Chondrocyte (in vitro differentiated cells): ENCODE data around the gene NFIA. TPM values are rescaled to one million over a fixed set of nuclear protein-coding genes. Genes with fewer than 3 reads are reported as not detected.

ENCODE experiments used
- DNase-seq: peaks from one replicate; pipeline ENCODE4 v3.0.0; 2021; ENCODE audit warnings: mixed read lengths, low spot score
- H3K27ac Mint-ChIP-seq: one replicate; pipeline ENCODE4 v1.8.0; 2021; ENCODE audit warnings: mild to moderate bottlenecking, moderate library complexity, mixed read lengths; ENCODE audit not compliant: unreplicated experiment
- H3K27me3 Mint-ChIP-seq: 2 replicates; pipeline ENCODE4 v1.8.0; 2021; ENCODE audit warnings: low read depth, mixed read lengths
- H3K36me3 Mint-ChIP-seq: 2 replicates; pipeline ENCODE4 v1.8.0; 2021; ENCODE audit warnings: low read depth, mixed read lengths
- H3K4me1 Mint-ChIP-seq: 2 replicates; pipeline ENCODE4 v1.8.0; 2021; ENCODE audit warnings: low read depth, mild to moderate bottlenecking, mixed read lengths
- H3K4me3 Mint-ChIP-seq: one replicate; pipeline ENCODE4 v1.8.0; 2021; ENCODE audit warnings: mild to moderate bottlenecking, moderate library complexity, mixed read lengths; ENCODE audit not compliant: unreplicated experiment
- H3K9me3 Mint-ChIP-seq: 2 replicates; pipeline ENCODE4 v1.8.0; 2021; ENCODE audit warnings: low read depth, mixed read lengths
- total RNA-seq: library from RNA; stranded (reverse); gene quantifications from 3 replicates; pipeline ENCODE4 v1.2.1, GENCODE V29; 2021
- TF ChIP-seq, protein P1 (sequence below): fragments of 200-600 bp; sonication (generic); IDR thresholded peaks from 2 replicates; pipeline ENCODE4 v1.5.0; 2021; ENCODE audit warnings: antibody characterized with exemption, mild to moderate bottlenecking, moderate library complexity

NFIA gene
- total RNA-seq, 1 donor from 2014 or later: 43.0 TPM

- TF ChIP-seq, protein P1, sequence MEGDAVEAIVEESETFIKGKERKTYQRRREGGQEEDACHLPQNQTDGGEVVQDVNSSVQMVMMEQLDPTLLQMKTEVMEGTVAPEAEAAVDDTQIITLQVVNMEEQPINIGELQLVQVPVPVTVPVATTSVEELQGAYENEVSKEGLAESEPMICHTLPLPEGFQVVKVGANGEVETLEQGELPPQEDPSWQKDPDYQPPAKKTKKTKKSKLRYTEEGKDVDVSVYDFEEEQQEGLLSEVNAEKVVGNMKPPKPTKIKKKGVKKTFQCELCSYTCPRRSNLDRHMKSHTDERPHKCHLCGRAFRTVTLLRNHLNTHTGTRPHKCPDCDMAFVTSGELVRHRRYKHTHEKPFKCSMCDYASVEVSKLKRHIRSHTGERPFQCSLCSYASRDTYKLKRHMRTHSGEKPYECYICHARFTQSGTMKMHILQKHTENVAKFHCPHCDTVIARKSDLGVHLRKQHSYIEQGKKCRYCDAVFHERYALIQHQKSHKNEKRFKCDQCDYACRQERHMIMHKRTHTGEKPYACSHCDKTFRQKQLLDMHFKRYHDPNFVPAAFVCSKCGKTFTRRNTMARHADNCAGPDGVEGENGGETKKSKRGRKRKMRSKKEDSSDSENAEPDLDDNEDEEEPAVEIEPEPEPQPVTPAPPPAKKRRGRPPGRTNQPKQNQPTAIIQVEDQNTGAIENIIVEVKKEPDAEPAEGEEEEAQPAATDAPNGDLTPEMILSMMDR: no peak
- no peaks in the 10 kb centered on the region for H3K36me3 Mint-ChIP-seq
- no peaks in the 10 kb centered on the region for H3K27me3 Mint-ChIP-seq
- H3K4me1 Mint-ChIP-seq: peaks cover 54% of the 10 kb centered on the region
- H3K27ac Mint-ChIP-seq: no peak overlapping the region
- no peaks in the 10 kb centered on the region for H3K9me3 Mint-ChIP-seq
- H3K4me3 Mint-ChIP-seq: no peak overlapping the region
- DNase-seq: no peak
Measured at GRCh38 chr1:61282387-61282786, 200.0 kb downstream of the NFIA start.

DNA sequence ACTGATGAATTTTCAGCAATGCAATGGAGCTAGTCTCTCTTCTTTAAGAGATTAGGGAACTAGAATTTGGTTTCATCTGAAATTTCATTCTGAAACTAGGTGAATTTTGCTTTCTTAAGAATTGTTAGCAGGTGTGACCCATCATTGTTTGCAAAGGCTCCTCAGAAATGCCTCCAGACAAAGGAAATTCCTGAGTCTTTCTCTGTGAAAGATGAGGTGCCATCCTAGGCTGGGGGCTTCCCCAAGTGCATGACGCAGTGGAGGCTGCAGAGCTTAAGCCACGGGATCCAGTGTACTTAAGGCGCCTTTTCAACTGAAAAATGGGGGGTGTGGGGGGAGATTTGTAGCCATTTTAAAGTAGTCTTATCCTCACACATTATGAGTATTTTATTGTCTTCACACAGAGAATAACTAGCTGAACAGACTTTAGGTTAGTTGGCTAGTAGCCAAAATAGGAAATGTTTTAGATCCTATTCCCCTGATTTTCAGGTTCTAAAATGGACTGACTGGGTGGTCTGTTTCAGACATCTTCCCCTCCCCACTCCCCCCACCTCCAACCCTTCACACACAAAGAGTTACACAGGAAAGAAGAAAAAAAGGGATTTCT lies 202.0 kb downstream of the NFIA start:
- H3K27me3 Mint-ChIP-seq: no peaks in the 10 kb centered on the region
- no peak overlapping the region for H3K27ac Mint-ChIP-seq
- H3K4me1 Mint-ChIP-seq: peaks cover 56% of the 10 kb centered on the region
- TF ChIP-seq, protein P1: no peak
- no peak overlapping the region for H3K4me3 Mint-ChIP-seq
- no peaks in the 10 kb centered on the region for H3K9me3 Mint-ChIP-seq
- H3K36me3 Mint-ChIP-seq: no peaks in the 10 kb centered on the region
- DNase-seq: no peak

DNA sequence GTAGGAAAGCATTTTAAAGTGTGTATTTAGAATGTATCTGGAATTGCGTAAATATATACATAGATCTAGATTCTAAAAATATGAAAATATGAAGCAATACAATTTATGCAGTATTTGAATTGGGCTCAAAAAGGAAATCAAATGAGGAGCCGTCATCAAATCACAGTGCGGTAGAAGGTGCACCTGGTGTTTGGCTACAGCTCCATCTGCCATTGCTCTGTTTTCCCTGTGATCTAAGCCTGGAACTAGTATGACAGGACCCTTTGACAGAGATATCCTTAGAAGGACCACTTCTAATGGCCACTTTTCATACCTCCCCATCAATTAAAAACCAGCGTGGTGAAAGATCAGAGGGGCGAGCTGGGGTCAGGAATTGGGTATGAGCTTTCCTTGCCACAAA lies 202.6 kb downstream of the NFIA start:
- Mint-ChIP-seq H3K4me1 (peaks cover 51% of the 10 kb centered on the region), H3K27me3 (no peaks in the 10 kb centered on the region), H3K9me3 (no peaks in the 10 kb centered on the region), H3K36me3 (no peaks in the 10 kb centered on the region), H3K4me3 (no peak overlapping the region), H3K27ac (no peak overlapping the region)
- TF ChIP-seq, protein P1: no peak
- no peak for DNase-seq

- TF ChIP-seq, protein P1: no peak
- peaks cover 48% of the 10 kb centered on the region for H3K4me1 Mint-ChIP-seq
- DNase-seq: no peak
- no peak overlapping the region for H3K27ac Mint-ChIP-seq
- no peaks in the 10 kb centered on the region for H3K27me3 Mint-ChIP-seq
- no peaks in the 10 kb centered on the region for H3K9me3 Mint-ChIP-seq
- no peak overlapping the region for H3K4me3 Mint-ChIP-seq
- no peaks in the 10 kb centered on the region for H3K36me3 Mint-ChIP-seq
Measured at GRCh38 chr1:61285371-61285885, 203.1 kb downstream of the NFIA start.

- no peaks in the 10 kb centered on the region for H3K9me3 Mint-ChIP-seq
- H3K4me3 Mint-ChIP-seq: no peak overlapping the region
- H3K27ac Mint-ChIP-seq: peak overlapping the region; percentile 76
- H3K4me1 Mint-ChIP-seq: peaks cover 48% of the 10 kb centered on the region
- H3K27me3 Mint-ChIP-seq: no peaks in the 10 kb centered on the region
- no peak for DNase-seq
- no peaks in the 10 kb centered on the region for H3K36me3 Mint-ChIP-seq
- TF ChIP-seq, protein P1: no peak
Measured at GRCh38 chr1:61287014-61287413, 204.7 kb downstream of the NFIA start.
